ENCODE data around the gene RTN3.

The RTN3 gene

GRCh38 chr11:63698976-63699733 lies 17.9 kb downstream of the RTN3 start:
- TF ChIP-seq, protein P1, sequence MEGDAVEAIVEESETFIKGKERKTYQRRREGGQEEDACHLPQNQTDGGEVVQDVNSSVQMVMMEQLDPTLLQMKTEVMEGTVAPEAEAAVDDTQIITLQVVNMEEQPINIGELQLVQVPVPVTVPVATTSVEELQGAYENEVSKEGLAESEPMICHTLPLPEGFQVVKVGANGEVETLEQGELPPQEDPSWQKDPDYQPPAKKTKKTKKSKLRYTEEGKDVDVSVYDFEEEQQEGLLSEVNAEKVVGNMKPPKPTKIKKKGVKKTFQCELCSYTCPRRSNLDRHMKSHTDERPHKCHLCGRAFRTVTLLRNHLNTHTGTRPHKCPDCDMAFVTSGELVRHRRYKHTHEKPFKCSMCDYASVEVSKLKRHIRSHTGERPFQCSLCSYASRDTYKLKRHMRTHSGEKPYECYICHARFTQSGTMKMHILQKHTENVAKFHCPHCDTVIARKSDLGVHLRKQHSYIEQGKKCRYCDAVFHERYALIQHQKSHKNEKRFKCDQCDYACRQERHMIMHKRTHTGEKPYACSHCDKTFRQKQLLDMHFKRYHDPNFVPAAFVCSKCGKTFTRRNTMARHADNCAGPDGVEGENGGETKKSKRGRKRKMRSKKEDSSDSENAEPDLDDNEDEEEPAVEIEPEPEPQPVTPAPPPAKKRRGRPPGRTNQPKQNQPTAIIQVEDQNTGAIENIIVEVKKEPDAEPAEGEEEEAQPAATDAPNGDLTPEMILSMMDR (IDR thresholded peaks at IDR 0.05; ENCODE audit: insufficient read depth, low read depth, low read length, missing control alignments) = no peak
- DNase-seq (ENCODE audit: low read depth) = no peak
- H3K4me3 ChIP-seq (ENCODE audit: low read length) = no peak overlapping the region

DNA sequence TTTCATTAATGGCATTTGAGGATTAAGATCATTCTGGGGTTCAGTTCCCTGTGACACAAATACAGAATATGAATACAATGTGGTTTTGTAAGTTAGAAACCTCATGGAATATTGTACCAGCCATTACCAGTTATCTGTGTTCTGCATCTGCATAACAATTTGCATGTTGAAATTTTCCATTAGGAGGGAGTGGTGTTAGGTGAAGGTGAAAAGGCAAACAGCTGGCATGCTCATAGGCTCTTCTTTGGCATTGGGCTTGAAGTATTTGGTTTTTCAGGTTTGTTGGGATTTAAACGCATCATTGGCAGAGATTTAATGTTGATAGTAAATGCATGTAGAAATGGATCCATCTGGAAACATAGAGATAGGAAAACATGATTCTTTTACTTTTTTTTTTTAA lies 18.6 kb downstream of the RTN3 start:
- TF ChIP-seq, protein P1 (IDR thresholded peaks at IDR 0.05; ENCODE audit: insufficient read depth, low read depth, low read length, missing control alignments) = no peak
- H3K4me3 ChIP-seq (ENCODE audit: low read length) = no peak overlapping the region
- peak; percentile 16 for DNase-seq (ENCODE audit: low read depth)

GRCh38 chr11:63705526-63705925 lies 24.2 kb downstream of the RTN3 start:
- TF ChIP-seq, protein P1 (IDR thresholded peaks at IDR 0.05; ENCODE audit: insufficient read depth, low read depth, low read length, missing control alignments) = no peak
- no peak for DNase-seq (ENCODE audit: low read depth)
- H3K4me3 ChIP-seq (ENCODE audit: low read length) = no peak overlapping the region

- no peak for DNase-seq (ENCODE audit: low read depth)
- no peak overlapping the region for H3K4me3 ChIP-seq (ENCODE audit: low read length)
- TF ChIP-seq, protein P1 (IDR thresholded peaks at IDR 0.05; ENCODE audit: insufficient read depth, low read depth, low read length, missing control alignments) = no peak
These were observed 27.5 kb downstream of the RTN3 start for GRCh38 chr11:63708764-63709163.

DNA sequence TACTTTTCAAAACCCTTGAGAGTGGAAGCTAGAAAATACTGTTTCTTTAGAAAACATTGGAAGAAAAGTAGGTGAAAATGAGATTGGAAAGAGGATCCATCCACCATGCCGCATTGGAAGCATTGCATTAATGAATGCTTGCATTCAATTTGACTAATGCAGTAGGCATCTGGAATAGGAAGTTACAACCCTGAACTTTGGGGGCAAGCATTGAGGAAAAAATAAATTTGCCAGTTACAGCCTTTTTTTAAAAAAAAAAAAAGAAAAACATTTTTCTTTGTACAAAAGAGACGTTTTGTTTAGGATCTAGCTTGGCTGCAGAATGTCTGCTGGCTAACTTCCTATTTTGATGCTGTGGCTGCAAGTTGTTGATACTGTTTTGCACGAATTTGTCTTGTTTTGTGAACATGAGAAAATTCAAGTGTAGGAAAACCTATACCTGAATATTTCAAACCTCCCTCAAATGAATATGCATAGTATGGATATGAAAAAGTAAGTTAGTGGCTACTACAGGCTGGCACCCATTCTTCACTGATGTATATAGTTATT lies 28.1 kb downstream of the RTN3 start:
- TF ChIP-seq, protein P1 (IDR thresholded peaks at IDR 0.05; ENCODE audit: insufficient read depth, low read depth, low read length, missing control alignments) = no peak
- DNase-seq (ENCODE audit: low read depth) = no peak
- H3K4me3 ChIP-seq (ENCODE audit: low read length) = no peak overlapping the region

DNA sequence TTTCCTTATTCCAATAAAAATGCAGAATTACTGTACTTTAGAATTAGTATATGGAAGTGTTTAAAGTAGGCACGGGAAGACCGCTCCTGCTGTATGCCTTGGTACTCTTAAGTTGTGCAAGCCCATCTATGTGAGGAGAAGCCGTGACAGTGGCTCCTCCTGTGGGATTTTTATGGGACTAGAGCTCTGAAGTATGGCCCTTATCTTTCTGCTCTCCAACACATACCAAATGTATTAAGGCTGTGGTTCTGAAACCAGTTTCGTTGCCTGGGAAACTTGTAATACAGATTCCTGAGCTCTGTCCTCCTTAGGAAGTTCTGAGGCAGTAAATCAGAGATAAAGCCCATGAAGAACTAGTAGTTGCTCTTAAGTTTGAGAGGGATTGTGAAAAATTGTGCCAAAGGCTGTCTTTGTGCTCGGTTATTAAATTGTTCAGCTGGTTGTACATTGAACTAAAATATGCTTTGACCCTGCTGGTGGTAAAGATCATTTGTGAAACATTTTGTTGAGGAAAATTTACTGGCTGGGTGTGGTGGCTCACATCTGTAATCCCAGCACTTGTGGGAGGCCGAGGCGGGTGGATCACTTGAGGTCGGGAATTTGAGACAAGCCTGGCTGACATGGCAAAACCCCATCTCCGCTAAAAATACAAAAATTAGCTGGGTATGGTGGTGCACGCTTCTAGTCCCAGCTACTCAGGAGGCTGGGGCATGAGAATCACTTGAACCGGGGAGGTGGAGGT lies 29.3 kb downstream of the RTN3 start:
- H3K4me3 ChIP-seq (ENCODE audit: low read length) = no peak overlapping the region
- DNase-seq (ENCODE audit: low read depth) = no peak
- TF ChIP-seq, protein P1 (IDR thresholded peaks at IDR 0.05; ENCODE audit: insufficient read depth, low read depth, low read length, missing control alignments) = no peak

All from epithelial cell of esophagus (primary cell).